Left forelimb (tissue), 1 donor: ENCODE data around the gene FAM227B.
"Not testable (repeated sequence)": the region's sequence is repeated elsewhere in the genome, so short reads cannot be mapped to it uniquely, and the experiment has no call there.

Experiments used
- DNase-seq: peaks from one replicate; pipeline ENCODE4 v3.0.0-alpha.2; 2018; ENCODE audit warnings: low spot score

FAM227B gene

DNA sequence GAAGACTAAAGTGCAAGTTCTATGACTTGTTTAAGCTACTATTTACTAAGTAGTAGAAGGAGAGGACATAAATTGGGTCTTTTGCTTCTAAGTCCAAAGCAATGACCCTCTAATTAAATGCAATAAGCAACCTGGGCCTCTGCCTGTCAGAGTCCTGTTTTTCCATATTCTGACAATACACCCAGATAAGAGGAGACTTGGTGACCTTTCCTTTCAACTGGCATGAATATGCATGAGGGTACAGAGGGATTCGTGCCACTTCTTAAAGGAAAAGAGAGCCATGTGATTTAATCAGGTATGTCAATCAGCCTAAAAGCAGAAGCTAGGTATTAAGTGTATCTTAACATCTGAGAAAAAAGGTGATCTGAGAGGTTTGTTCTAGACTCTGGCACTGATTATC, 248.3 kb downstream of the FAM227B start:
- no peak for DNase-seq

DNA sequence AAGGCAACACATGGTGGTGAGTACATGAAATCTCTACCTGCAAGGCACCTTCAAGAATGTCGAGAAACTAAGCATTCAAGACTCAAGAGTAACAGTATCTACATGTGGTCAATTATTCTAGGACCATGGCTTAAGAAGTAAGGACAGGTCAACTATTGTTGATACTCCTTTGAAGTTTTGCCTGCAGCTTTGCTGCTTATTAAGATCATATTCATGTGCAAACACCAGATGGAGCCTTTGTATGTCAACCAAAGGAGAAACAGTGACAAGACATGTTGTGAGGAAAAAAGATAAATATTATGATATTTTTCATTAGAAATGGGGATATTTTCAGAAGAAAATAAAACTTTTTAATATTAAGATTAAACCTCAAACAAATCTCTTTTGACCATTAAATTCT, 249.8 kb downstream of the FAM227B start:
- no peak for DNase-seq

DNA sequence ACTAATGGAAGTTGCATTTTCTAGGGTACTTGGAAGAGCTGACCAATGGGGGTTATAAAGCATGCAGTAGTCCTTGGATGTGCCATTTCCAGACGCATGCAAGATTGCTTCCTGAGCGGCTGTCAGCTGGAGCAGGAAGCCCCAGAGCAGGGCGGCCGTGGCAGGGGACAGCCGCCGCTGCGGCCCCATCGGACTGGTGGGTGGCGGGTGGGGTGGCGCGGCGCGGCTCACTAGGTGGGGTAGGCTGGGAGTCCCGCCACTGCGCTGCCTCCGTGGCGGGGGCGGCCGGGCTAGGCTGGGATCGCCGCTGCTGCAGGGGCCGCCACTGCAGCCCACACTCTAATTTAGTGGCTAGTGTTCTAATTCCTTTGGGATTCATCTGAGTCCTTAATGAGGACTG, 254.1 kb downstream of the FAM227B start:
- DNase-seq, result no peak

DNA sequence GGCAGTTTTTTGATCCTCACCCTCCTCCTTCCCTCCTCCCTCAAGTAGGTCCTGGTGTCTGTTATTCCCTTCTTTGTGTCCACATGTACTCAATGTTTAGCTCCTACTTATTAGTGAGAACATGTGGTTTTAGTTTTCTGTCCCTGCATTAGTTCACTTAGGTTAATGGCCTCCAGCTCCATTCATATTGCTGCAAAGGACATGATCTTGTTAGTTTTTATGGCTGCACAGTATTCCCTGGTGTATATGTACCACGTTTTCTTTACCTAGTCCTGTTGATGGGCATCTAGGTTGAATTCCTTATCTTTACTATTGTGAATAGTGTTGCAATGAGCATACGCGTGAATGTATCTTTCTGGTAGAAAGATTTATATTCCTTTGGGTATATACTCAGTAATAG, 259.2 kb downstream of the FAM227B start:
- DNase-seq, result no peak

DNA sequence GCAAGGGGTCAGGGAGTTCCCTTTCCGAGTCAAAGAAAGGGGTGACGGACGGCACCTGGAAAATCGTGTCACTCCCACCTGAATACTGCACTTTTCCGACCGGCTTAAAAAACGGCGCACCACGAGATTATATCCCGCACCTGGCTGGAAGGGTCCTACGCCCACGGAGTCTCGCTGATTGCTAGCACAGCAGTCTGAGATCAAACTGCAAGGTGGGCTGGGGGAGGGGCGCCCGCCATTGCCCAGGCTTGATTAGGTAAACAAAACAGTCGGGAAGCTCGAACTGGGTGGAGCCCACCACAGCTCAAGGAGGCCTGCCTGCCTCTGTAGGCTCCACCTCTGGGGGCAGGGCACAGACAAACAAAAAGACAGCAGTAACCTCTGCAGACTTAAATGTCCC, 266.2 kb downstream of the FAM227B start:
- DNase-seq, result not testable (repeated sequence)

DNA sequence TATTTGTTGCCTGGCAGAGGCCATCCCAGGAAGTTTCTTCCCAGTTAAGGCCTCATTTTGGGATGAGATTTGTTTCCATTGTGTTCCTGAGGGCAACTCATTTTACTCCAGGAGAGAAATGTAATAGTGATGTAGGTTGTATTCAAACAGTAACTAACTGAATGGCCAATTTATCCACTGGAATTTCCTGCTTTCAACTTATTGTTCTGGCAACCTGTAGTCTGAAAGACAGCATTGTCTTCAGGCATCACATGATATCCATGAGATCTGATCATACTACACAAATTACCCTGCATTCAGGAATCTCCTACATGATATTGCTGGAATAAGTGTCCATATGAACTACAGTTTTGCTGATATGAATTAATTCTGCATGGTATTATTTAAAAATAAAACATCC, 277.1 kb downstream of the FAM227B start:
- DNase-seq, result no peak

DNA sequence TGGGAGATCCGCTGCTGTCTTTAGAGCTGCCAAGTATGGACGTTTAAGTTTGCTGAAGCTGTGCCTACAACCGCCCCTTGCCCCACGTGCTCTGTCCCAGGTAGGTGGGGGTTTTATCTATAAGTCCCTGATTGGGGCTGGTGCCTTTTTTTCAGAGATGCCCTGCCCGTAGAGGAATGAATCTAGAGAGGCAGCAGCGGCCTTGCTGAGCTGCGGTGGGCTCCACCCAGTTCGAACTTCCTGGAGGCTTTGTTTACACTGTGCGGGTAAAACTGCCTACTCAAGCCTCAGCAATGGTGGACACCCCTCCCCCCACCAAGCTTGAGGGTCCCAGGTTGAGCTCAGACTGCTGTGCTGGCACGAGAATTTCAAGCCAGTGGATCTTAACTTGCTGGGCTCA, 281.0 kb downstream of the FAM227B start:
- no peak for DNase-seq

DNA sequence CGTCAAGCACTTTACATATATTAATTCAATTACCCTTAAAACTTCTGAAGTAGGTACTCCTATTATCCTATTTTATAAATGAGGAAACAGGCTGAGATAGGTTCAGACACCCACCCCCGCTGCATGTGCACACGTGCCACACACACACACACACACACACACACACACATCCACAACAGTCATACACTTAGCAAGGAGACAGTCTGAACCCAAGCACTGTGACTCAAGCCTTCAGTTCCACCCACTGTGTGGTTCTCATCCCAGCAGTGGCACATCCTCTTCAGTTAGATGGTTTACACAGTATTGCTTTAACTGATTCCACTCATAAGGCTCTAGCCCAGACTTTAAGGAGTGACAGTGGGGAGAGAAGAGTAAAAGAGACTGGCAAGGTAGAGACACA, 288.7 kb downstream of the FAM227B start:
- DNase-seq, result no peak

DNA sequence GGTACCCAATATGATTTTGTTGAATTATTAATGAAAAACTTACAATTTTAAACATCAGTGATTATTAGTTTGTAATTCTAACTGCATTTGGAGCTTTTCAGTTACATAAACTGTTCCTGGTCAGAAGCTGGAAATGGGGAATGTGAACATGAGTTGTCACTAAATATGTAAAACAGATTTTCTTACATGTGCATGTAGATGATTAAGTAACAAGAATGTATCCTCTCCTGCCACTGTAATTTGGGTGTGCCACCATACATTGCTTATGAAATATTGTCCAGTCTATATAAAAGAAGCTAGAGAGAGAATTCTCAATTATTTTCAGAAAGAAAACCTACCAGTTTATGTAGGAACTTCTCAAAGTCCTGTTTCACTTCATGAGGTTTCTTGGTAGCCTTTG, 289.2 kb downstream of the FAM227B start:
- no peak for DNase-seq

DNA sequence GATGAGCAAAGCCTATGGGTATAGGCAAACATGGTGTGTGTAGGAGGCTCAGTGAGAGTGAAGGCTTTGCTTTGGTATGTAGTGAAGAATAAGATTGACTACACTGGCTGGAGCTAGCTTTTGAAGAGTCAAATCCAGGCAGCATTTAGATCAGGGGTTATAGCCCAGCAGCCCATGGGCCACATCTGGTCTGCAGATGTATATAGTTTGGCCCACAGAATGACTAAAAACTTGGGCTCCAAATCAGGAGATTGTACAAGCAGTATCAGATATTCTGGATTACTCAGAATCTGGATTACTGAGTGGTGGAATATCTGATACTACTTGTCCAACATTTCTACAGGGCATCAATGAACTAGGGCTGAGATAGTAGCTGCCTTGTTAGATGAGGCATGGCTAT, 290.5 kb downstream of the FAM227B start:
- DNase-seq, result no peak

DNA sequence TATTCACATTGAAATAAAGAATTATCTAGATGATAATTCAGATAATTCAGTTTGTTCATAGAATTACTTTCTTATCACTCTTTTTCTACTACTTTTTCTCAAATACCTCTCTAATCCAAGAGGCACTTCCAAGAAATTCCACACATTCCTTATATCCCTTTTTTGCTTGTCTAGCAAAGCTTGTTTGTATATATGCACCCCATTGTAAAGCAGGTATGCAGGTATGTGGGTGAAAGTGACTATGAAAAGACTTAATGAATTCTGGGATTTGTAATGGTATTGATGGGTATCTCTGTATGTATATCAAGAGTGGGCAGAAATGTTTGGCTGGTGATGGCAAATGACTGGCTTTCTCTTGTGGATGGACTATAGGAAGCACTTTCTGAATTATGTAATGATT, 291.7 kb downstream of the FAM227B start:
- DNase-seq, result no peak

DNA sequence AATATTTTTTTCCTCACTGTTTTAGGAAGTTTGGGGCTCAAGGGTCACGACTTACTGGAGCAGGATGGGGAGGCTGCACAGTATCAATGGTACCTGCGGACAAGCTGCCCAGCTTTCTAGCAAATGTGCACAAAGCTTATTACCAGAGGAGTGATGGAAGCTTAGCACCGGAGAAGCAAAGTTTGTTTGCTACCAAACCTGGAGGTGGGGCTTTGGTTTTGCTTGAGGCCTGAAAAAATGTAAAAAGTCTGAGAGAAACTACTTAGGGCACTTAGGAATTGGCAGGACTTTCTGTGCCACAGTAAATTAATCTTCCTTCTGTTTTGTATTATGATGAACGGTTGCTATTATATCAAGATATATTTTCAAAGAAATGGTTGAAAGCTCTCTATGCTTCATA, 292.7 kb downstream of the FAM227B start:
- DNase-seq, result no peak

DNA sequence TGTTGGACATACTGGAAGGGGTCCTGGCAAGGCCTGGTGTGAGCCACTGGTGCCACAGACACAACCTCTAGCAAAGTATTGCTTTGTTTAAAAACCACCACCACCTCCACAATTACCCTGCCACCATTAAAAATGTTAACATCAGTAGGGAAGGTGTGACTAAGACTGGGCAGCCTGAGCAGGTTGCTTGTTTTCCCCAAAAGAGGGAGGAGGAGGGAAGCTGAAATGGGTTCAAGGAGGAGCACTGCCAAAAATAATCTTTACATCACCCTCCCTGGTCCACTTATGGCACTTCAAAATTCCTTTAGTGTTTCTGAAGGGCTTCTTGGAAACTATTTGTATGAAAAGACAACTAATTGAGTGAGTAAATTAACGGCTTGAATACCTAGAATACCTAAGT, 297.4 kb downstream of the FAM227B start:
- DNase-seq, result no peak

DNA sequence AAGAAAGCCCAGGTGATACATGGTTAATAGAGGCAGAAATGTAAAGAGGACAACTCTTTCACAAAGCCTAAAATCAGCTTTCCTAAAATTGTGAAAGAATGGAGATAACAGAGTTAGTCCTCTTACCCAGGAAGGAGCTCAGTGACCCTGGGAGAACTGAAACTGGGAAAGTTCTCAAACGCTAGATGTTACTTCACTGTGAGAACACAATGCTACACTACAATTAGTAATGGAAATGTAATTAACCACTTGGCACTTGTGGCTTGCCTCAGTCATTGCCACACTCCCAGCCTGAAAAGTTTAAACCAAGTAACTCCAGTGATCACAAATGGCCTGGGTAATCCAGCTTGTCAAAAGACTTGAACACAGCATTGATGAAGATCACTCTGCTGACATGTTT, 300.3 kb downstream of the FAM227B start:
- no peak for DNase-seq

DNA sequence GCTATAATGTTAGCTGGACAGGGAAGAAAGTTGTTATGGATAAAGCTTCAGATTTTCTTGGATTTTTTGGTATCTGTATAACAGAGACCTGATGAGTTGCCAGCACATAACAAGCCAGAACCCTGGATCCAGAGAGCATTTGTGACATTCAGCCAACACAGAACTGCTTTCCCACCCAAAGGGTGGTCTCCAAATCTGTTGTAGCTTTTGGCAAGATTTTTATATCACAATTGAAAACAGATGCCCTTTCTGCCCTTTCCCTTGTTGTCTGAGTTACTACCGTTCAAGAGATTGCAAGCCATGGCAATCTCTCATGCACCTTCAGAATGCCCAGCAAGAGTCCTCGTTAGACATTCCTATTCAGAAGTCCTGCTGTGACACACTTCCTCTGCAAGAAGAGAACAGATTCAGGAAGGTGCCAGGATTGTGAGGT, 305.2 kb downstream of the FAM227B start:
- DNase-seq, result peak; percentile 65

DNA sequence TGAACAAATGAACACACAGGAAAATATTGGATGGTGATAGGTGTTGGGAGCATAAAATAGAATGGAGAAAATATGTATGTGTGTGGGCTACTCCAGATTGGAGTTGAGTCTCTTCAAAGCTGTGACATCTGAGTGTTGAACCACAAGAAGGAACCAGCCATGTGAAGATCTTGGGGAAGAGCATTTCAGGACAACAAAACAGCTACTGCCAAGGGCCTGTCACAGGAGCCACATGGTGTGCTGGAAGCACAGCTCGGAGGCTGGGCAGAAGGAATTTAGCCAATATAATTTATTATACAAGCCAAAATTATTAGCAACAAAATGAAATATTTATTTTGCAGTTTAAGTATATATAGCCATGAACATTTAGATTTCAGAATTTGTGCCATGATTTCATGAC, 305.9 kb downstream of the FAM227B start:
- no peak for DNase-seq

DNA sequence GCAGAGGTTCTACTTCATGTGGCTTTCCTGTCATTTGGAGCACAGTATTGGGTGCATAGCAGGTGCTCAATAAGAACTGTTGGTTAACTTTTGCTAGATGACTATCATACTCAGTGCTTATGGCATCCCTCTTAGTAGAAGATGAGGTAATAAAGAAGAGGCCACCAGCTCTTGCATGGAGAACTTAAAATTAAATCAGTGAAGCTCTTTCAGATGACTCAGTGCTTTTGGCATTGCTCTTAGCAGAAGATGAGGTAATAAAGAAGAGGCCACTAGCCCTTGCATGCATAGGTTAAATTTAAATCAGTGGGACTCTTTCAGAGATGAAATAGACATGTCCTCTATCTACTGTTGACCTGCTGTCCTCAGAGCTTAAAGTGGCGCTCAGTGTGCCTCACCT, 307.0 kb downstream of the FAM227B start:
- DNase-seq, result no peak

DNA sequence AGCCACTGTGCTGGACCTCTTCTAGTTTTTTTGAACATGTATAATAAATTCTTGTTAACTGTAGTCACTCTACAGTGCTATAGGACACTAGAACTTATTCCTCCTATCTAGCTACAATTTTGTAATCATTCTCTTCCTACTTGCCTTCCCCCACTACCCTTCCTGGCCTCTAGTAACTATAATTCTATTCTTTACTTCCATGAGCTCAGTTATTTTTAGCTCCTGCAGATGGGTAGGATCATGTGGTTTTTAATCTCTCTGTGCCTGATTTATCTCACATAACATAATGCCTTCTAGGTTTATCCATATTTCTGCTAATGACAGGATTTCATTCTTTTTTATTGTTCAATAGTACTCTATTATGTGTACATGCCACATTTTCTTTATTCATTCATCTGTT, 310.7 kb downstream of the FAM227B start:
- no peak for DNase-seq

DNA sequence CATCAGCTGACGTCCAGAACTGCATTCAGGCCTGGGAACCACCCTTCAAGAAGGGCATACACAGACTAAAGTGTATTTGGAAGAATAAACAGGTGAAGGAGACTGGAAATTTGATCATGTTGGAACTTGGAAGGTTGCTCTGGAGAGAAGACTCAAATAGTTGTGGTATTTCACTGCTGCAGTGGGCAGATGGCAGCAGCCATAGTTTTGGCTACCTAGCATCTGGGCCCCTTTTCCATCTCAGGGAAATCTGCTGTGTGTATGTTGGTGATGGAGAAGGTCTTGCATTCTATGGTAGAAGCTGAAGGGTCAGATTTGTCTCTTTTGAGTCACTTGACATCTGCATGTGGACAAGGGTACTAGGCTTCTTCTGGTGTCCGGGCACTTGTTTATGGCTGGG, 311.9 kb downstream of the FAM227B start:
- no peak for DNase-seq

DNA sequence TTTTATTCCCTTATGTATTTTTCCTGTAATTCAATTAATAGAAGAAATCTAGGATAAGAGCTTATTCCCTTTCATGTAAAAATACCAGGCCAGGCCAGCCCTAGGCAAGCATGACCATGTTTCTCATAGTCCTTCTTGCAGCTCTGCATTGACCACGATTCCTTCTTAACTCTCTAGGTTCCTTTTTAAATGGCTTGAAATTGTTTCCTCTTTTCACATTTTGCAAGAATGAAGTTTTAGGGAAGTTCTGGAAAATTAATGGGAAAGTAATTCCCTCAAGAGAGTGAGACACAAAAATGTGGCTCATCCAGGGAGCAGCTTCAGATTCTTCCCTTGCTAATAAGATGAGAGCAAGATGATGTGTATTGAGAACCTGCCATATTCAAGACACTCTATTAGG, 314.1 kb downstream of the FAM227B start:
- DNase-seq, result no peak

DNA sequence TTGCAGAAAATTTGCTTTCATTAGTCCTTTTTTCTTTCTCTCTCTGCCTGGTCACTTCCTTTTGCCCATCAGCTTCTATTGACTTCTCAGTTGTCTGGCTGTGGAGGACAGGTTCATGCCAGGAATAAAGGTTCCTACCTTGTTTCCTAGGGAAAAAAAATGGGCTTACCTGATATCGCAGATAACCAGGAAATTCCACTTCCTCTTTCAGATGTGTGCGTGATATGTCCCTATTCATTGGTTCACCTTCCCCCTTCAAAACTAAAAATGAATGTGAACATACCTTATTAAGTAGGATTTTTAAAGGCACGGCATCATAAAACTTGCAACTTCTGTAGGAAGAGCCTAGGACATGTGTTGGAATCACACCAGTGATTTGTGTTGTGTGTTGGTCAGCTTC, 317.6 kb downstream of the FAM227B start:
- DNase-seq, result no peak

DNA sequence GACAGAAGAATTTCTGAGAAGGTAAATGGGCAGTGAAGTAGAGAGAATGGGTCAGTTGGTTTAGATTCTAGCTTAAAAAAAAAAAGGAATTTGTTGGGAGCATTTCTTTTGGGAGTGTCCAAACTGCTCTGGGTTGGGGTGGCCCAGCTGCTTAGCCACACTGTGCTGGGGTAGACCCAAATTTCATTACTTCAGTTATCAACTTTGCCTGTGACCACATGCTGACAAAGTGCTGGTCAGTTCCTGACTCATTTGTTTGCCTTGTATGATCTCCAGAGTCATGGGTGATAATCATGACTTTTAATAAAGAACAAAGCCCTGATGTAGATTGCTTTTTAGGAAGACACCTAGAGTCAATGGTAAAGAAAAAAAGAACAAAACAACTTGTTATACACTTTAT, 319.1 kb downstream of the FAM227B start:
- no peak for DNase-seq

DNA sequence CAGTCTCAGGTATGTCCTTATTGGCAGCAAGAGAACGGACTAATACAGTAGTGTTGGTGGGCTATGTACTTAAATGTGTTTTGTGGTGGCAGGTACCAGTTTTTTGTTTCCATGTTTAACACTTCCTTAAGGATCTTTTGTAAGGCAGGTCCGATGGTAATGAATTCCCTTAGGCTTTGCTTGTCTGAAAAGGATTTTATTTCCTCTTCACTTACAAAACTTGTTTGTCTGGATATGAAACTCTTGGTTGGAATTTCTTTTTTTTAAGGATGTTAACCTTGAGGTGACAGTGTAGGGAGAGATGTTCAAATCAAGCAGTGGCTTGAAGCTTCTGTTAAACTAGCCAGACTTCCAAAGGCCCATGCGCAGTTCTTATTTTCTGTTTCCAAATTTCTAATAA, 319.8 kb downstream of the FAM227B start:
- no peak for DNase-seq

DNA sequence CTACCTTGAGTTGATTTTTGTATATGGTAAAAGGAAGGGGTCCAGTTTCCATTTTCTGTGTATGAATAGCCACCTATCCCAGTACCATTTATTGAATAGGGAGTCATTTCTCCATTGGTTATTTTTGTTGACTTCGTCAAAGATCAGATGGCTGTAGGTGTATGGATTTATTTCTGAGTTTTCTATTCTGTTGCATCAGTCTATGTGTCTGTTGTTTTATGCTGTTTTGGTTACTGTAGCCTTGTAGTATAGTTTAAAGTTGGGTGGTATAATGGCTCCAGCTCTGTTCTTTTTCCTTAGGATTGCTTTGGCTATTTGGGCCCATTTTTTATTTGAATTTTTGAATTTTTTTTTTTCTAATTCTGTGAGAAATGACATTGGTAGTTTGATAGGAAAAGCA, 323.0 kb downstream of the FAM227B start:
- no peak for DNase-seq

DNA sequence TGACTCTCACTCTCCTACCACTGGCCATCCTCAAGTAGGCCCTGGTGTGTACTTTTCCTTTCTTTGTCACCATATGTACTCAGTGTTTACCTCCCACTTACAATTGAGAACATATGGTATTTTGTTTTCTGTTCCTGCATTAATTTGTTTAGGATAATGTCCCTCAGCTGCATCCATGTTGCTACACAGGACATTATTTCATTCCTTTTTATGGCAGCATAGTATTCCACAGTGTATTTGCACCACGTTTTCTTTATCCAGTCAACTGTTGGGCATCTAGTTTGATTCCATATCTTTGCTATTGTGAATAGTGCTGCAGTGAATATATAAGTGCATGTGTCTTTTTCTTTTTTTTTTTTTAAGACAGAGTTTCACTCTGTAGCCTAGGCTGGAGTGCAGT, 324.4 kb downstream of the FAM227B start:
- DNase-seq, result no peak
